Endothelial cell (in vitro differentiated cells): ENCODE measurements around the gene SPATA20. TPM values are rescaled to one million over a fixed set of nuclear protein-coding genes. Genes with fewer than 3 reads are reported as not detected.

Source experiments
- DNase-seq: peaks from one replicate; pipeline ENCODE4 v3.0.0; 2021; ENCODE audit warnings: low spot score
- H3K27ac Mint-ChIP-seq: one replicate; pipeline ENCODE4 v1.8.0; 2021; ENCODE audit warnings: mixed read lengths, inconsistent platforms; ENCODE audit not compliant: unreplicated experiment
- H3K27me3 Mint-ChIP-seq: one replicate; pipeline ENCODE4 v1.8.0; 2021; ENCODE audit warnings: mild to moderate bottlenecking, moderate library complexity, mixed read lengths, inconsistent platforms; ENCODE audit not compliant: unreplicated experiment
- H3K36me3 Mint-ChIP-seq: one replicate; pipeline ENCODE4 v1.8.0; 2021; ENCODE audit warnings: mild to moderate bottlenecking, low read depth, mixed read lengths, inconsistent platforms; ENCODE audit not compliant: unreplicated experiment
- H3K4me1 Mint-ChIP-seq: one replicate; pipeline ENCODE4 v1.8.0; 2021; ENCODE audit warnings: mild to moderate bottlenecking, mixed read lengths, inconsistent platforms; ENCODE audit not compliant: unreplicated experiment
- H3K4me3 Mint-ChIP-seq: one replicate; pipeline ENCODE4 v1.8.0; 2021; ENCODE audit warnings: mild to moderate bottlenecking, mixed read lengths, inconsistent platforms; ENCODE audit not compliant: unreplicated experiment
- H3K9me3 Mint-ChIP-seq: one replicate; pipeline ENCODE4 v1.8.0; 2021; ENCODE audit warnings: mixed read lengths, inconsistent platforms; ENCODE audit not compliant: unreplicated experiment
- CTCF ChIP-seq: fragments of 200-600 bp; sonication (generic); IDR thresholded peaks from one replicate; pipeline ENCODE4 v1.5.0; 2021; ENCODE audit warnings: antibody characterized with exemption; ENCODE audit not compliant: unreplicated experiment
- total RNA-seq: library from RNA; stranded (reverse); fragmentation: NEBNext Ultra II Directional; extraction: Animal tissue kit (Norgen Biotek cat#: 25700); gene quantifications from one replicate; pipeline ENCODE4 v1.2.1, GENCODE V29; 2021; ENCODE audit not compliant: unreplicated experiment

The SPATA20 gene
- total RNA-seq, 1 donor from 2014 or later: 72.5 TPM

- H3K36me3 Mint-ChIP-seq: no peaks in the 10 kb centered on the region
- no peak overlapping the region for H3K27ac Mint-ChIP-seq
- no peak for TF ChIP-seq CTCF
- peaks cover 8% of the 10 kb centered on the region for H3K27me3 Mint-ChIP-seq
- DNase-seq: no peak
- H3K9me3 Mint-ChIP-seq: no peaks in the 10 kb centered on the region
- no peaks in the 10 kb centered on the region for H3K4me1 Mint-ChIP-seq
- no peak overlapping the region for H3K4me3 Mint-ChIP-seq
Measured at GRCh38 chr17:50589095-50589705, 42.2 kb downstream of the SPATA20 start.

- TF ChIP-seq CTCF: no peak
- no peaks in the 10 kb centered on the region for H3K36me3 Mint-ChIP-seq
- H3K9me3 Mint-ChIP-seq: no peaks in the 10 kb centered on the region
- H3K4me3 Mint-ChIP-seq: no peak overlapping the region
- H3K27ac Mint-ChIP-seq: no peak overlapping the region
- no peak for DNase-seq
- H3K27me3 Mint-ChIP-seq: peaks cover 7% of the 10 kb centered on the region
- H3K4me1 Mint-ChIP-seq: no peaks in the 10 kb centered on the region
Measured at GRCh38 chr17:50590946-50591737, 44.2 kb downstream of the SPATA20 start.

- no peaks in the 10 kb centered on the region for H3K36me3 Mint-ChIP-seq
- H3K9me3 Mint-ChIP-seq: no peaks in the 10 kb centered on the region
- H3K27me3 Mint-ChIP-seq: peaks cover 11% of the 10 kb centered on the region
- H3K4me3 Mint-ChIP-seq: no peak overlapping the region
- H3K4me1 Mint-ChIP-seq: no peaks in the 10 kb centered on the region
- no peak for TF ChIP-seq CTCF
- DNase-seq: no peak
- H3K27ac Mint-ChIP-seq: no peak overlapping the region
Measured at GRCh38 chr17:50593321-50593720, 46.3 kb downstream of the SPATA20 start.

GRCh38 chr17:50594128-50594823 lies 47.3 kb downstream of the SPATA20 start:
- no peak for DNase-seq
- Mint-ChIP-seq H3K27me3 (peaks cover 13% of the 10 kb centered on the region), H3K4me1 (no peaks in the 10 kb centered on the region), H3K36me3 (no peaks in the 10 kb centered on the region), H3K27ac (no peak overlapping the region), H3K4me3 (no peak overlapping the region), H3K9me3 (no peaks in the 10 kb centered on the region)
- no peak for TF ChIP-seq CTCF

GRCh38 chr17:50594892-50595291 lies 47.9 kb downstream of the SPATA20 start:
- Mint-ChIP-seq H3K27me3 (peaks cover 12% of the 10 kb centered on the region), H3K9me3 (no peaks in the 10 kb centered on the region), H3K36me3 (no peaks in the 10 kb centered on the region), H3K4me1 (no peaks in the 10 kb centered on the region), H3K4me3 (no peak overlapping the region), H3K27ac (no peak overlapping the region)
- DNase-seq: no peak
- no peak for TF ChIP-seq CTCF
